NCI-H345 (cell line): ENCODE data around the gene TSPAN14.

Source experiments
- DNase-seq: peaks from one replicate; lab custom pipeline; 2025; lab: John Stamatoyannopoulos, UW

The TSPAN14 gene

DNA sequence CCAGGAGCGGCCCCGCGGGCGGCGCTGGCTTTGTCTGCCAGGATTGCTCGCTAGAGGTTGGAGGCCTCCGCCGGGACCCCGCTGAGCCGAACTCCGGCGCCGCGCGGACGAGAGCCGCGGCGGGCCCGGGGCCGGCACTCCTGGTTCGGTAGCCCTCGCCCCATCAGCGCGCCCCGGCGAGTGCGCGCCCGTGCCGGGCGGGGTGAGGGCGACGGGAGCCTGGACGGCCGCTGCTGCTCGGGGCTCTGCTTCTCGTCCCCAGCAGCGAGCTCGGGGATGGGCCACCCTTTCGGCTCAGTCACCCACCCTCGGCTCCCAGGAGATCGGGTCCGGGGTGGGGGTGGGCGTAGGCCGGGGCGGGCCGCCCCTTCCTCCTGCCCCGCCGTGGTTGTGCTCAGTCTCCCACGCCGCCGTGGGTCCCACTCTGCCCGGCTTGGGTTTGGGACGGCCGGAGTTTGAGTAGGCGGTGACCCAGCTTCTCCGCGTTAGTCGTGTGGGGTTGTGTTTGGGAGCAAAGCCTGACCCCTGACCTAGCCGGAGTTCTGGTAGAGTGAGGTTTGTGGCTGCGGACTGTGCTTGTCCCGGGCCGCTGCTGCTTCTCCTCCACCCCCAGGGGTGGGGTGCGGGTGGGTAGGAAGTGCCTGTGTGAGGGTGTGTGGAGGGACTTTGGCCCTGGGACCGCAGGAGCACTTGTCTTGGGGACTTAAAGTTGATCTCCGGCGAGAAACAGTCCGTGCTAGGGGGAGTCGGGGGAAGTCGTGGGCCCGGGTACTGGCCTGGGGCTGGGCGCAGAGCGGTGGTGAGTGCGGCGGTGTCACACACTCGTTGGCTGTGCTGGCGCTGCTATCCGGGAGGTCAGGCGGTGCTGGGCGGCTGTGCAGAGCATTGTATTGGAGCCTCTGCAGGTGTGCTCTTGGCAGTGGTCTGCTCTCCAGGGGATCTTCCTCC, 677 bp downstream of the TSPAN14 start:
- no peak for DNase-seq

DNA sequence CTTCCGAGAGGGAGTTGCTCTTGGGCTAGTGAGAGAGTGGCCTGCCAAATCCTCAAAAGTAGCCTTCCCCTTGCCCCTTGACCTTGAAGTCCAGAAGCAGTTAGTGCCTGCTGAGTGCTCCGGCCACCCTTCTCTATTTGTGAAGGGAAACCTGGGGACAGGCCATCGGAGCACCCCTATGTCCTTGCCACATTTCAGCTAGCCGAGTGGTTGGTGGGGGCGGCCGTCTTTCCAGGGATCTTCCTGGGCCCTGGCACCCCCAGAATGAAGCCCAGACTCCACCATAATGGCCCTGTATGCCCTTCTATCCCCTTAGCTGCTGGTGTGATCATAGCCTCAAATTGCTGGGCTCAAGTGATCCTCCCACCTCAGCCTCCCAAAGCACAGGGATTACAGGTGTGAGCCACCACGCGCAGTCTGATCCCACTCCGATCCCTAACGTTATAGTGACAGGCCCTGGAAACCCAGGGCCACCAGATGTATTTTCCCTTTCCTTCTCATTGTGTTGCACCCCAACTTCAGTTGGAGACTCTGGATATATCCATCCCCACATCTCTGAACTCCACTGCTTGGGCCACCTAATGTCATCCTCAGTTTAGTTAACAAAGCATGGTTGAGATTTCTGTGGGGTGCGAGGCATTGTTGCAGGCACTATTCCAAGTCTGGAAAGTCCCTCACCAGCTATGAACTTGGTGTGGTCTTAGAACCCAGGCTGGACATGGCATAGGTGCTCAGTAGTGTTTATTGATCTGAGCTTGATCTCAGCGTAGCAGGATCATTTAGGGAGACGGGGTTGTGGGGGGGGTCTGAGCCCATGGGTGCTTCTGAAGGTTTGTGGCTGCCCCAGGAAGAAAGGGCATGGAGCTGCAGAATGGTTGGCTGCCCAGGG, 1.6 kb downstream of the TSPAN14 start:
- no peak for DNase-seq

DNA sequence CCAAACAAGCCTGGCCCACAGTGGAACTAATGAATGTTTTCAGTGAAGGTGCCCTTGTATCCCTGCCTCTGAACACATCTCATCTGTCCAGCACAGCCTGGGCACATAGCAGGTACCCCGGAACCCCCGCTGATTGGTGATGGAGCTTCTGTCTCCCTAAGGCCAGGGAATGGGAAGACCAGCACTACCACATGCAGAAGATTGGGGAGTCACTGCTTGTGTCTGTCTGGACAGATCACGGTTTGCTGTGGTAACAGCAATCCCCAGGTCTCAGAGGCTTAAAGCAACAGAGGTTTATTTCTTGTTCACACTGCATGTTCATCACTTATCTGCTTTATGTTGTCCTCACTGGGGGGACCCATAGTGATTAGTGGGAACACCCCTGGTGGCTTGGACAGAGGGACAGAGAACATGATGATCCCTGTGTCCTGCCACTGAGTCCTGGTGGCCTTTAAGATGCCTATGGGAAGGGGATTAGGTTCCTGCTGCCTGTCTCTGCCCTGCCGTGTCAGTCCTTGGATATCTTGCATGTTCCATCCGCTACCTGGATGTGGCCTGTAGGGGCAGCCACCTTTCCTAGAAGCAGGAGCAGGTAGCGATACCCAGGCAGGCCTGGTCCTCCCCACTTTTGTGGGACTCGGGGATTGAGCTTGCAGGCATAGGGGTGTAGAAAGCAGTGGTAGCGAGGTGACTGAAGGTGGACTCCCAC, 3.6 kb downstream of the TSPAN14 start:
- no peak for DNase-seq

DNA sequence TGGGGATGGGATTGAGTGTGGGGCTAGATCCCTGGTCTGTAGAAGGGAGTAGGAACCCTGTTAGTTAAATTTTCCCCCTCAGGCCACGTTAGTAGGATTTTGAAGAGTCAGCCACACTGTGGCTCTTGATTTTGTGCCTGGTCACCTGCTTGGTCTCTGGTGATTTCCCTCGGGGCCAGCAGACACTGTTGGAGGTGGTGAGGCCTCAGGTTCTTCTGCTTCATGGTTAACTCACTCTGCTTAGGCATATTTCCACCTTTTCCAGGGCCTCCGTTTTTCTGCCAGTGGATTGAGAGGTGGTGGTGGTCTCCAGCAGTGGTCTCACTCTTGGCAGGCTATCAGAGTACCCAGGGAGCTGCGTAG, 4.1 kb downstream of the TSPAN14 start:
- no peak for DNase-seq

DNA sequence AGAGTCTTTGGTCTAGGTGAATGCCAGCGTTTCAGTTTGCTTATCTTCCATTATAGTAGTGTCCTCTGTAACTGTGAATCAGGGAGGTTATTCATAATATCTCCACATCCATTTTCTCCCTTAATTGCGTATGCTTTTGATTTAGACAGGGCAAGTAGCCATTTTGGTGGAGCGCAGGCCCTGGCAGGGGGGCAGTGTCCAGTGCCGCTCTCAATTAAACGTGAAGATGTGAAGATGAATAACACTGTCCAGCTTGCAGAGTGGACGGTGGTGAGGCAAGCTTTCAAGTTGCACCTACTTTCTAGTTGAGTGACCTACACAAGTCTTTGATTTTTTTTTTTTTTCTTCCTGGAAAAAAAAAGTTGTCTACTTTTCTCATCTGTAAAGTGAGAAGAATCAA, 4.5 kb downstream of the TSPAN14 start:
- no peak for DNase-seq

DNA sequence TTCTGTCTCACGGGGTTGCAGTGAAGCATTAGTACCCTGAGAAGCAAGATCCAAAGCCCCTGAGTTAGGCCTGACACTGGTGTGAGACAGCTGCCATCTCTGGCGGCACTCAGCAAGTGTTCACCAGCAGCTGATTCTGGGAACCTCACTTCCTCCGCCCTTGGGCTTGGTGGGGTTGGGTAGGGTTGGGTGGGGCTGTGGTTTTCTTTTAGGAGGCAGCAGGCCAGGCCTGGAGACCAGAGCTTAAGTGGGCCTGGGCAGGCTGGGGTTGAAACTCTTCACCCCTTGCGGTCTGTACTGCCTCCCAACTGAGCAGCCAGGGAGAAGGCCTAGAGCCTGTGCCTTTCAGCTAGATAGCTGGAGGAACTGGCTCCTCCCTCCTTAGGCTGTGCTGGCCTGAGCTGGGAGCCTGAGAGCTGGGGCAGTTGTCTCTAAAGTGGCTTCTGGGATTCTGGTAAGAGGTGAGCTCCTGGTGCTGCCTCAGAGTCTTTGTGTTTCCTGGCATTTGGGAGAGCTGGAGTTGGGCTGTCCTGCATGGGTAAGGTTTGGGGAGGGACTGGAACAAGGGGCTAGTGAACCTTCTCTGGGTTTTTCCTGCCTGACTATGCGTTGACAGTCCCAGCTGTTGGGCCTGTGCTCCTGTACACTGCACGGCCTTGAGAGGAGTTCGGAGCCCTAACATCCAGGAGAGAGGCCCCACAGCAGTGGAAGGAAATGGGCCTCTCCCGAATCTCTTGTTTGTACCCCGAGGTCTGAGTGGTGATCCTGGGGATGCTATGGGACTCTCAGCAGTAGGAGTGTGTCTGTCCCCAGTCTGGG, 5.1 kb downstream of the TSPAN14 start:
- DNase-seq, result peak; percentile 14

DNA sequence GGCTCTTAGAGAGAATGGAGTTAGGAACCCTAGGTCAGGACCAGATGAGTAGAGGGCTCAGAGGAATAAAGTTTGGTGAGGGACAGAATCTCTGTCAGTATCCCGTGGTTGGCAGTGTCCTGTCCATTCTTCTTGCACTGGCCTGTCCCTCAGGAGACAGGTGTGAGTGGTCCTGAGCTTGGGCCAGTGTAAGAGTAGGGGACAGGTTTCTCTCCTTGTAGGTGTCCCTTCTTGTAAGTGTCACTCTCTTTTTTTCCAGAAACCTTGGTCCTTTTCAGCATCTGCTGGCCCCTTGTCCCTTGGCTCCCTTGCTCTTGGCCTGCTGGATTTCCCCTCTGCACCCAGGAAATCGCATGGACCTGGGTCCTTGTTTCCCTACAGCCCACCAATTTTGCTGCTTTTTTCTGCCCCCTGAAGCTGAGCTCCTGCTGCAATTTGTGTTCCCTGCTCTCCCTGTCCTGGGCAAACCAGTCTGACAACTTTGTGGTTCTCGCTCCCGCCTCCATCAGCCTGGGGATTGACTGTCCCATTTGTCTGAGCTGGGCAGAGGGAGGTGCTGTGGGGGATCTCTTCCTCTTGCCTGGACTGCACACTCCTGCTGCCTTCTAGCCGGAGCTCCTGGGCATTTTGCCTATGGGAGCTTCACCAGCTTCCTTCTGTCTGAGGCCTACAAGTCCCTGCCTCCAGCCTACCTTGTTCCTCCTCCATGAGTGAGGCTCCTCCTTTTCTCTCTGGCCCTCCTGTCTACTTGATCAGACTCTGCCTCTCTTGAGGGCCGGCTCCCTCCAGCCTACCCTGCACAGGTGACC, 6.5 kb downstream of the TSPAN14 start:
- peak; percentile 83 for DNase-seq

DNA sequence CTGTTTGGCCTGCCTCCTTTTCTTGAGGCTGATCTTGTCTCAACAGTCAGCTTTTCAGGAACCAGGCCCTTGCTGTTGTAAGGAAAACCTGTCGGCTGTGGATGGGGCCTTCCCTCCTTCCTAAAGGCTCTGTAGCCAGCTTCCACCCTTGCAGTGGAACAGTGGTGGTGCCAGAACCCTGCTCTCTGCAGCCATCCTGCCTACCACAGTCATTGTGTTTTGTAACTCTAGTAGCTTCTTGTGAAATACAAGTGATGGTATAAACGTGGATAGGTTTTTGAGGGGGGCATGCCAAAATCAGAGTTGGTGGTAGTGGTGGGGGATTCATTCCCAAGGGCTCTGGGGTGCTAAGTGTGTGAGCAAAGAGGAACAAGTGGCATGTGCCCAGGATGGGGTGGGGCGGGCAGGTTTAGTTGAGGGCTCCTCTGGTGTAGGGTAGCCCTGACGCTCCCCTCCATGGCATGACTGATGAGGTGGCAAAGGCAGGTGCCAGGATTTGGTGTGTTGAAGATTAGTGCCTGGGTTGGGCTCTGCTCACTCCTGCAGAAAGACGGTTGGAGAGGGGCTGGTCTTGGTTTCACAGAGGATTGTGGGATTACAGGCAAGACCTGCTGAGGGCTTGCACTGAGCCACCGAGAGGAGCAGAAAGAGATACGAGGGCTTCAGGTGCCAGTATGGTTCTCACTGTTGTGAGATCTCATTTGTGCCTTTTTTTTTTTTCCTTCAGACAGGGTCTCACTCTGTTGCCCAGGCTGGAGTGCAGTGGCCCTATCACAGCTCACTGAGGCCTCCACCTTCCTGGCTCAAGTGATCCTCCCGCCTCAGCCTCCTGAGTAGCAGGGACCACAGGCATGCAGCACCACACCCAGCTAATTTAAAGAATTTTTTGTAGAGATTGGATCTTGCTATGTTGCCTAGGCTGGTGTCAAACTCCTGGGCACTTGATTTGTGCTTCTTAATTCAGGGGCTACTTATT, 7.4 kb downstream of the TSPAN14 start:
- peak; percentile 19 for DNase-seq

DNA sequence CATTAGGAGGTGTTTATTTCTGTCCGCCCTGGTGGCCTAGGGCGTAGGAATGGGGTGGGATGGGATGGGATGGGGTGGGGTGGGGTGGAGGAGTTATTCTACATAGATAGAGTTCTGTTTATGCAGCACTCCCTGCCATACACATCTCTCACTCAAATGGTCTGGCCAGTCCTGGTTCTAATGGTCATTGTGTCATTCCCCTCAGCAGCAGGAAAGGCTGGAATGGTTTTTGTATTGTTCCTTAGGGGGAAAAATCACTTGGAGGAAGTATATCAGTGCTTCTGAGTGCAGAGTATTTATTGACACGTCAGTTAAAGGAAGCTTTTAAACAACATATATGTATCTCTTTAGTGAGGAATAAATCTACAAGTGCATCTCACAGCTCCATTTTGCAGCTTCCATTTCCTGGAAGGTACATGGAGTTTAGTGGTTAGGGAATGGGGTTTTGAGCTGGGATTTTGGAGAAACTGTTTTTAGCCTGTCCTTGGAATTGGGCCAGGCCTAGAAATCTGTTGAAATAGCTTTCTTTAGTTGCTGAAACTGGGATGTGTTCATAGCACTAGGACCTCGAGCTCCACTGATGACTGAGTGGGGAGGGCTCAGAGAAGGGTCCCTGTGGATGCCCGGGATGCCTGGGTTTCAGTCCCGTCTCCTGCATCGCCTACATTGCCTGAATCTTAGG, 8.3 kb downstream of the TSPAN14 start:
- DNase-seq, result no peak

DNA sequence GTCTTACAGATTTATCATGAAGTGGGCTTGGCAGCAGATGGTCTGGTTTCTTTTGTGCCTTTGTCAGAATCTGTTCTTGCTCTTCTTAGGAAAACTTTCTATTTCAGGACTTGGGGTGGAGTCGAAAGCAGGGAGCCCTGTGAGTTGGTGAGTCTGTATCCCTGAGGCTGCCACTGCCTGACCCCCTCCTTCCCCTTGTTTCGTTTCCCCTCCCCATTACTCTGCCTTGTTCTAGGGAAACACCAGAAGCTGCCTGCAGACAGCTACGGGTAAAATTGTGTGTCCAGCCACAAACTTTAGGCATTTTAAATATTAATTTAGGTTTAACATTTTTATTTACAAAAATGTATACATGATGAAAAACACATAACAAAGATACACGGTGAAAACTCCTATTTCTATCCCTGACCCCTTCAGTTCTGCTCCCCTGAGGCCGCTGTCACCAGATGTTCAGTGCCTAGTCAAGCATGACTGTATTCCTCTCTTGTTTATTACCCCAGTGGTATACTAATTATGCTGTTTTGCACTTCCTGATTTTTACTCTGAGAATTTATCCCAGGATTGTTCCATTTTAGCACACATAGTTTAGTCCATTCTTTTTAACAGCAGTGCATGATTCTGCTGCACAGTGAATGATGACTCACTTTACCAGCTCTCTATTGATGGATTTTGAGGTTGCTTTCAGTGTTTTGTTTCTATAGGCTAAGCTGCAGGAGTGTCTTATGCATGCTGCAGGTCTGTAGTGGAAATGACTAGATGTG, 9.1 kb downstream of the TSPAN14 start:
- peak; percentile 16 for DNase-seq

DNA sequence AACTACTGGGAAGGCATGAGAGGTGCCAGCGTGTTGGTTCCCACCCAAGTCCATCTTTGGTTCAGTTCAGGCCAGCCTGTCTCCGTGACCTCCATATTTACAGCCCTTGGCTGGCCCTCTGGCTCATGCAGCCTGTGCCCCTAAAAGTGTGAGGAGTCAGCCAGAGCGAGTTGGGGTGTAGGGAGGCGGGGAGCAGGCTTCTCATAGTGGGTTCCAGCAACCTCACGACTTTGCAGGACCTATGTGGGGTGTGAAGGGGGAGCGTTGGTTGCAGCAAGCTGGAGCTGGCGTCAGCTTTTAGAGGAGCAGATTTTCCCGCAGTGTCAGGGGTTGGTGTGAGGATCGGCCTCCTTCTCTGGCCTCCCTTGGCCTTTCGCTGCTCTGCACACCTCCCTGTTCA, 9.8 kb downstream of the TSPAN14 start:
- no peak for DNase-seq

DNA sequence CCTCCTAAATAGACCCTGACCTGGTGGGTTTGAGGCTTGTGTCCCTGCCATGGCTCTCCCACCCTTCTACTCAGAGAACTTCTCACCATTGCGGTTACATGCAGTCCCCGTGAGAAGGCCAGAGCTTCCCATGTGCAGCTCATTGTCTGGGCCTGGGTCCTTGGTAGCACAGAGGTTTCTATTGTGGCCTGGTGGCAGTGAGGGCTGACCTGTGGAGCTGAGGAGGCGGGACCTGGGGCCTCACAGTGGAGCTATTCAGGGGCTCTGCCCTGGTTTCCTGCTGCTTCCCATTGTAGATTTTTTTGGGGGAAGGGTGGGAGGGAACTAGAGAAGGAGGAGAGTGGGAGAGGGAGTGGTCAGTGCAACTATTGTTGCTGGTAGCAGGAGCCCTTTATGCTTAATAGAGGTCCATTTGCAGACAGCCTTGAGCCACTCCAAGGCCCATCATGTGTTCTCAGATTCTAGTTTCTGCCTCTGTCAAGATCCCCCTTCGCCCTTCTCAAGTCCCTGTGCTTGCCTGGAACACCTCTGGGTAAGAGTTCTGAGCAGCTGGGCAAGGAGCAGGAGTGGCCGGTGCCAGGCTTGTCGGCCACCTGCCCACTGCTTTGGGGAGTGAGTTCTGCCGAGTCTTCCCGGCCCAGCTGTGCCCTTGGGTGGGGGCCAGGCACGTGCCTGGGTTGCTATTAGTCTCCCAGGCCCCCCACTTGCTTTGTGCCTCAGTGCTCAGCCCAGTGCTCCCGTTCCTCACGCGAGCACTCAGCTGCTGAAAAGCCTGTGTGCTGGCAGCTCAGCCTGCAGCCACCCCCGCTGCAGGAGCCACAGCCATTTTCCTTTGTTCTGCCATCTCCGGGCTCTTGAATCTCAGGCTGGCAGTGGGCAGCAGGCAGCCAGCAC, 10.7 kb downstream of the TSPAN14 start:
- DNase-seq, result peak; percentile 62

DNA sequence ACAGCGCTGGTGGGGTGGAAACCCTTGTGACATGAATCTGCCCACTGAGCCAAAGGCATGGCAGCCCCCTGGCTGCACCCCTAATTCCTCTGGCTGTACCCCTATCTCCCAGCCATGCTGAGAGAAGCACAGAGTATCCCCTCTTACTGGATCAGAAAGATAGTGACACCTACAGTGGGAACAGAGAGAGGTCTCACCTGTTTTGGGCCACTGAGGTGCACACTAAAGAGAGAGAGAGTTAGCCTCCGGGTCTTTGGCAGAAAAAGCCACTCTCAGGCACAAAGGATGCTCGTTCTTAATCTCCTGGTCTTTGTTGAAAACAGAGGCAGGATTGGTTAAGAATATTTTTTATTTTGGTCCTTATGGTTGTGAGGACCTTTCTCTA, 11.3 kb downstream of the TSPAN14 start:
- peak; percentile 40 for DNase-seq

DNA sequence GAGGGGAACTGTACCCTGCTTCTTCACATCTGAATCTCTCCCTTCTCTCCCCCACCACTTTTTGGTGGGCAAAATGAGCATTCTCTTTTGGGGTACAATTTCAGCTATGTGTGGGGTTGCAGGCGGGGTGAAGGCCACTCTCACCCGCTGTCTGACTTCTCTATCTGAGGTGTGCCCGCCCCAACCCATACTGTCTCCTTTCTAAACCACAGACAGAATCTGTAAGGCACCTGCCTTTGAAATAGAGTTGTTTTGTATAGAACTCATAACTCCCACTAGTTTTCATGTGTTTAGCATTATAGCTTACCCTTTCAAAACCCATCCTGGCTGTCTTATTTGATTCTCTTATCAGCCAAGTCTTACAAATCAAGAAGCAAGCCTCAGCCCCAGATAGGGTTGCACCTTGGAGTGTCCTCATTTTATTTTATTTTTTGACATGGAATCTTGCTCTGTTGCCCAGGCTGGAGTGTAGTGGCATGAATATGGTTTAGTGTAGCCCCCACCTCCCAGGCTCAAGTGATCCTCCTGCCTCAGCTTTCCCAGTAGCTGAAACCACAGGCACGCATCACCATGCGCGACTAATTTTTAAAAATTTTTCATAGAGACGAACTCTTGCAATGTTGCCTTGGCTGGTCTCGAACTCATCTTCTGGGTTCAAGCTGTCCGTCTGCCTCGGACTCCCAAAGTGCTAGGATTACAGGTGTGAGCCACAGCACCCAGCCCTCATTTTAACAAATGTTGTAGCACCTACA, 11.9 kb downstream of the TSPAN14 start:
- no peak for DNase-seq

DNA sequence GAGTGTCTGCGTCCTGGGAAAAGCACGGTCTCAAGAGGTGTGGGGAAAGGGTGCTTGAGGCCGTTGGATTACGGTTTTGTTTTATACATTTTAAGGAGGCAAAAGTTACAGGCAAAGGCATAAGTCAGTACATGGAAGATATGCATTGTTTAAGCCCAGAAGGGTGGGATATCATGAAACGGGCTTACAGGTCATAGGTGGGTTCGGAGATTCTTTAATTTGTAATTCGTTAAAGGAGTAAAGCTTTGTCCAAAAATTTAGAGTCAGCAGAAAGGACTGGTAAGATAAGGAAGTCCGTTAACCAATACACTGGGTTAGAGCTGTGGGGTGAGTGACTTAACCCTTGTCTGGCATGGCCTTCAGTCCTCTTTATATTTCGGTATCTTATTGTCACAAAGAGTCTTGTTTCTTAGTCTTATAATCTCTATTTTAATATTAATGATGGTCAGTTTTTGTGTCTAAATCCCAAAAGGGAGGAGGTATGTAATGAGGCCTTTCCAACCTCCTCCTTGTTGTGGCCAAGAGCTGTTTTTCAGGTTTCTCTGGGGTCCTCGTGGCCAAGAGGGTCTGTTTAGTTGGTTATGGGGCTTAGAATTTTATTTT, 12.7 kb downstream of the TSPAN14 start:
- no peak for DNase-seq

DNA sequence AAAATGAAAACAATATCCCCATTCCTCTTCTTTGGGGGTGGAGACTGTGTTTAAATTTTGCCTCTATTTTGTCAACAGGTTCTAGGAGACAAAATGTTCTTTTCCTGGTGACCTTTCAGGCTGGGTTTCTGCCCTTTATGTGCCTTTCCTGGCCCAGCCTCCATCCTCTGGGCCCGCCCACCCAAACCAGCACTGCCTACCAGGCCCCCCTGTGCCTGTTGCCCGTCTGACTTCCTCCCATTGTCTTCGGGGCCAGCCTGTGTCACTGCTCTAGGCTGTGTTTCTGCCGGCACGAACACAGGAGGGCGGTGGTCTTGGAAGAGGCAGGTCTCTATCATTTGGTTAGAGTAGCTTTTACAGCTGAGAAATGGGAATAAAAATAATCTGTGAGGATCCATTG, 13.9 kb downstream of the TSPAN14 start:
- DNase-seq, result no peak
